GM21447 (cell line): Measurements from ENCODE around the gene HIVEP2.

ENCODE experiments used
- ATAC-seq: cut with Tn5 transposase; IDR thresholded peaks from one replicate; pipeline ENCODE4 v1.9.1; 2021; ENCODE audit not compliant: unreplicated experiment

The HIVEP2 gene

GRCh38 chr6:142896732-142897131, 48.2 kb downstream of the HIVEP2 start:
- ATAC-seq, result no peak

DNA sequence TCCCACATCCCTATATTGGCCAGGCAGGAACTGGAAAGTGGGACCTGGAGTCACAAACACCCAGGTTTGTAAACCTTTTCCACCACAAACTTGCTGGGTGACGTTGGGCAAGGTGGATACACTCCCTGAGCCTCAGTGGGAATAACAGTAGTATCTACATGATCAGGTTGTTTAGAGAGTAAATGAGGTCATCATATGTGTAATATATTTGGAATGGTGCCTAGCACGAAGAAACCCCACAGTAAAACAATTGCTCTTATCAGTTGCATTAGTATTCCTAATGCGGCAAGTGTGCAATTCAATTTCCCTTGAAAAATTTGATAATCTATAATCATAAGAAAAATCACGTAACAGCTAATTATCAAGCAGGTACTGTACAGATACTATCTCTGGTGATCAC, 51.9 kb downstream of the HIVEP2 start:
- no peak for ATAC-seq

GRCh38 chr6:142892254-142893021, 52.5 kb downstream of the HIVEP2 start:
- ATAC-seq, result no peak

- no peak for ATAC-seq
These were observed 53.5 kb downstream of the HIVEP2 start for GRCh38 chr6:142891454-142891853.

DNA sequence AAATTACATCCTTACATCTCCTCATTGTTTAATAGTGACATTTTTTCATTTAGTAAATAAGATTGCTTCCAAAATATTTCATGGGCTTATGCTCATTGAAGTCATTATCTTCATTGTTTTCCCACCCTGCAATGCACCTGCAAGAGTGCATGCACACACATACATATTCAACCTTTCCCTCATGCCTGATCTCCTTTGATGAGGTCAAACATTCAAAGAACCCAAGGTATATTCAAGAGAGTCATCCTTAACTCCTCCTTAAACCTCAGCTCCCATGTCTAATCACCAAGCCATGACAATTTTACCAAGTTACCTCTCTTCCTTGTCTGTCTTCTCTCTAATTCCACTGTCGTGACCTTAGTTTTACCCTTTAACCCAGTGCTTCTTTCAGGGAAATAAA, 56.5 kb downstream of the HIVEP2 start:
- no peak for ATAC-seq

- ATAC-seq, result no peak
These were observed 57.5 kb downstream of the HIVEP2 start for GRCh38 chr6:142887517-142887916.

GRCh38 chr6:142886431-142887170, 58.4 kb downstream of the HIVEP2 start:
- ATAC-seq, result peak; percentile 77

DNA sequence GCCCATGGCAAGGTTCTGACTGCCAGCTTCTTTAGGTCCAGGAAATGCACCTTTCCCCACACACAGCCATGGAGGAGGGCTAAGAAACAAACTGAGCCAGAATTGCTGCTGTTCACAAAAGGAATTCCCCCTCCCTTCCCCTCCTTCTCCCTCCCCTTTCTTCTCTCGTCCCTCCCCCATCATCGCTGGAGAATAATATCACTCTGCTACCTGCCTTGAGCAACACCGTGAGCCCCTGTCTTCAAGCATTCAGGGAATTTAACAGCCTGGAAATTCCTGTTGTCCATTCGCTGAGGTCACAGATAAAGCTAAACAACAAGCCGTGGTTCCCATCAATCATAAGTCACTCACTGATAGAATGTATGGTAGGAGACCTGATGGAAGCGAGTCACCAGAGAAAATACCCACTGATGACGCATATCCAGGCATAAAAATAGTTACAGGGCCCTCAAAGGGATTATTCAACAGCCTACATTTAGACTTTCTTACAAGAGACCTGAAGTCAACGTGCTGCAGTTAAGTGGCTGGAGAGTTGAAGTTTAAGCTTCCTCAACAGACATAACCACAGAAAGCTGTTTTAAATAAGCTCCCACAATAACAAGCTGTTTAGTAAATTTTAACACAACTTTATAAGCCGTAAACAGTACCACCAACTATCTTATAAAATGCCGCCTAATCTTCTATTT, 59.7 kb downstream of the HIVEP2 start:
- ATAC-seq, result peak; percentile 75

- ATAC-seq, result no peak
These were observed 60.6 kb downstream of the HIVEP2 start for GRCh38 chr6:142884214-142885035.

DNA sequence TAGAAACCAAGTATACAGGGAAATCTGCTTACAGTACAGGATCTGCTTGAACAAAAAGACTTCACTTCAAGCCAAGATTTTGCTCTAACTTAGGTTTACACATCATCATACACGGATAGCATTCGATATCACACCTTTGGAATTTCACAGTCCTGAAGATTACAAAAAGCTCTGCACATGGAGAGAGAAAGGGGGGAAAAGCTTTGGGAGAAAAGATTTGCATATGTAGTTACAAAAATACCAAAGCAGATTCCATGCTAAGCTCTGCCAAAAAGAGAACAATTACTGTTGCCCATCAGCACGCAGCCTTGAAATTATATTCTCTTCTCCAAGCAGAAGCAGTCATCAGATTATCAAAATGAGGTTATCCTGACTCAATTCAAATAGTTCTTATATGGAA, 62.0 kb downstream of the HIVEP2 start:
- no peak for ATAC-seq

DNA sequence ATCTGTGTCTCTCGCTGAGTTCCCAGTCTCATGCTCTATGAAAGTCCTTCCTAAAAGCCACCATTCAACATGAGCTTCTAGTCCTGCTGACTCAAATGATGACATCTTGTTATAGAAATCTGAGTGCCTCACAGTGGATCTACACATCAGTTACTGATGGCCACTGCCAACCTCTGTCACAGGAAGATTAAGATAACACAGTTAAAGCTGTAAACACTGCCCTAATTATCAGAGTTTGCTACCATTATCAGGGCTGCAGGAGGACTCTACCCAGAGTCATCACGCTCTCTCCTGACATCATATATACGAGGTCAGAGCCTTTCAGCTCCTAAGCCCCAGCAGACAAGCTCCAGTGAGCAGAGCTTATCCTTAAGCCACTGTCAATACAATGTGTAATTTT, 63.2 kb downstream of the HIVEP2 start:
- no peak for ATAC-seq

DNA sequence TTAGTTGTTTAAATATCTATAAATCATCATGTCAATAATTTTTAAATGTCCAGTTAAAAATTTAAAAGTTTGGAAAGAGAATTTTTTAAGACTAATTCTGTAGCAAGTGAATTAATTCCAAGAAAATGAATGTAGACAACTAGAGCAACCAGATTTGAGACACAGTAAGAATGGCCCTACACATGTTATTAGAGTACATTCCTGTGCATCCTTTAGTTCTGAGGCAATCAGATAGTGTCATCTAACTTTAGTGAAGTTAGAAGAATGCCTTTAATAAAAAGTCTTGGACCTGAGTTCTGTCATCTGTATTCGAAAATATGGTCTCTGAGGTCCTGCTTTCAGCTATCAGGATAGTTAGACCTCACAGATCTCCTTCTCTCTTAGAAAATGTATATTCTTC, 63.7 kb downstream of the HIVEP2 start:
- no peak for ATAC-seq

DNA sequence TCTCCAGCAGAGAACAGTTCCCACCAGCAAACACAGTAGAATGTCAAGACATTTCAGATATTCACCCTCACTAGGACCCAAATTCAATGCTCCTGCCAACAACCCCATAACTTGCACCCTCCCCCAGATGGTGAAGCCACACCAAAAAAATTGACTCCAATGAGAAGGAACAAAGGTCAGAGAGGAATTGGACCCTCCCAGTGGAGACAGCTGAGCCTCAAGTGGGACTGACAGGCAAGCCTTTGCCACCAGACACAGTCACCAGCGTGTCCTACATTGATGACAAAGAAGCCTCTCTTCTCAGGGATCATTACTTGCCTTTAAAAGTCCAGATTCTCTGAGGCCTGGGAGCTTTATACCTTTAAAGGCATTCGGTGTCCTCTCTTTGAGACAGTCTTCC, 64.8 kb downstream of the HIVEP2 start:
- no peak for ATAC-seq

DNA sequence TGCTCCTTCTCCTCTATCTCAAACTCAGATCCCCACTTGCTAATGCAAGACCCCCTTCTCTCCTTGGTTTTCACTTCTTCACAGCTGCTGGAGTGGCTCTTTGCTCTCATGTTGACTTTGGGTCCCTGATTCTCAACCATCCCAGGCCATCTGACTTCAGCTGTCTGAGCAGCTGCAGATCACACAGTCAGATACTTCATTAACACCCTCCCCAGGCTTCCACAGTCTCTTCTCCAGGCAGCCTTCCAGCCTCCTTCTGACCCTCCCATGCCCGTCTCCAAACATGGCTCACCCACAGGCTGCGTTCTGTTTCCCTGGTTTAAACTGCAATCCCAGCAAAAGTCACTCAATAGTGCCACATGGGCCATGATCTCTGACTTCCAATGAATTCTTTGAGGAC, 65.4 kb downstream of the HIVEP2 start:
- ATAC-seq, result no peak

DNA sequence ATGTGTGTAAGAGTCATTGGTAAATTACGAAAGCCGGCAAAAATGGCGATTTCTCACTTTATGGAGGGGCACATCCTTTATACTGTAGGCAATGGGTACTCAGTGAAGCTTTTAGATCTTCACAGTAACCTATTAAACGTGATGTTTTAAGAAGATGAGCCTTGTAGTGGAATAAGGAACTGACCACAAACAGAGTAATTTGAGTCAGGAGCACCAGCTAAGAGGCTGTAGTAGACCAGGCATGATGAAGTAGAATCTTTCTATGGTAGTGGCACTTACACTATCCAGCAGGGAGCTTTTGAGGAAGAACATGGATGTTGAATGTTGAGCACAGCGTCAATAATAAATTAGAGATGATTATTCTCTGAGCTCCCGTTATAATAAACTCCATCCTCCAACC, 65.9 kb downstream of the HIVEP2 start:
- no peak for ATAC-seq

DNA sequence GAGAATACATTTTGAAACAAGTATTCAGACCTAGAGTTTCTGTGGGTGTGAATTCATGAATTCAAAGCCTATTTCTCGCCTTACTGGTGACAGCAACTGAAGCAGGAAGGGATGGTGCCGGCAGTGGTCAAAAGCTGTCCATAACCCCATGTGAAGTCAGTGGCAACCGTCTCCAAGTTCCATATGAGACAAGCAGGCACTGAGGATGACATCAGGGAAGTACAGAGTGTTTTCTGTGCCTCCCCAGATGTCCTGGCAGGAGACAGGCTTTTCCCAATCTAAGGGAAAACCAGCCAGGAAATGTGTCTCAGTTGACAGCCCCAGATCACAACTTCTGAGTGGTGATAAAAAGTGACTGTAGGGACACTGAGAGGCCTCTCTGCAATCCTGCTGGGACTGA, 66.6 kb downstream of the HIVEP2 start:
- ATAC-seq, result no peak

GRCh38 chr6:142874676-142875075, 70.3 kb downstream of the HIVEP2 start:
- no peak for ATAC-seq

DNA sequence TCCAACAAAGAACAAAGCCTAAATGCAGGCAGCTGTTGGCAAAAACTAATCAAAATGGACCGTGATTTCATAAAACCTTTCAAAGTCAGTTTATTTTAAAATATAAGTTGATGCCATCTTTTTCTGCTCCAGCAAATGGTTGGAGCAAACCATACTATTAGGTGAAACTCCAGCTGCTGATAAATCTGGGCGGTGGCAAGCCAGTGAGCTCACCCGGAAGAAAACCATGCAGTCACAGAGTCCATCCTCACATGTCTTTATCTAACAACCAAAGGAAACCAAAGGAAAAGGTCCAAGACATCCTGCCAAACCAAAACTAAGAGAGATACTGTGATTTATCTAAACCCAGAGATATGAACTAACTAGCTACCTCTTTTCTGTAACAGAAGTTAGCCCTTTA, 72.6 kb downstream of the HIVEP2 start:
- no peak for ATAC-seq

DNA sequence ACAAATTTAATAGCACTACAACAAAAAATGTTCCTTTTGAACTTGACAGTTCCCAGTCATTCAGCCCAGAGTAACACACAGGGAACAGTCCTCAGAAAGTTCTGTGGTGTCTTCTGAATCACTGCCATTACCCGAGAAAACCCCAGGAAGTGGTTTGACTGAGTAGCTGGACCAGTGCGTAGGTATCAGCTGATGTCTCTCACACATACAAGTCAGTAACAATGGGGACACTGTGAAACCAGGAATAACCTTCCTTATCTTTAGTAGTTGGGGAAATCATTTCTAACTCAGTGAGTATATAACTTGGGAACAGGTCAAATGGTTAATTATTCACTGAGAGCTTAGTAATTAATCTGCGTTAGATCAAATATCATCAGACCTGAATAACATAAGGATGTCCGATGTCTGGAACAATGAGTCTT, 73.1 kb downstream of the HIVEP2 start:
- ATAC-seq, result peak; percentile 97

DNA sequence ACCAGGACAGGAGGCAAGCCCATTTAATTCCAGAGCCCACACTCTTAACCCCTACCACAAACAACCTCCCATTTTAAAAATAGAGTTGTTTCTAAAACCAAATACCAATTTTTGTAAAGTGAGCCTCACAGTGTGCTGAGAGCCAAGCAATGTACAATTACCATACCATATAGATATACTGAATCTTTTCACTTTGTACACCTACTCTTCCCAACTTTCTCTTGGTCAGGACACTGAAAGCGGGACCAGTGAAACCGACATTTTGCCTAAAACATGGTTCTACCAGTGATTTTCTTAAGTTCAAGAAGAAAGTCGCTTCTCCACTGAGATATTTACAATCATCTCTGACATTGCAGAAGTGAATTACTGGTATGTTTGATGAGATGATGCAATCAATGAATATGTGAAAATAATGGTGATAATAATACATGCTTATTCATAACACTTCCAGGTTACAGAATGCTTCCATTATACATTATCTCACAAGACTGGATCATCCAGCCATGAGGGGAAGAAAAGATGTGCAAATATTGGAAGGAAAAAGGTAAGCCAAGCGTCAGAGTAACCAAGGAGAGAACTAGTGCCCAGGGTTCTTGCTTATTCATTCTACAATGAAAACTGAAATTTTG, 74.1 kb downstream of the HIVEP2 start:
- no peak for ATAC-seq

GRCh38 chr6:142868917-142869316, 76.1 kb downstream of the HIVEP2 start:
- no peak for ATAC-seq
